Dermis lymphatic vessel endothelial cell (primary cell): Measurements from ENCODE around the gene SOSTDC1. TPM values are rescaled to one million over a fixed set of nuclear protein-coding genes. Genes with fewer than 3 reads are reported as not detected.

Experiments used
- total RNA-seq: library from RNA; depleted of rRNA; stranded (reverse); fragments of >200 nt; gene quantifications from 2 replicates; pipeline ENCODE4 v1.2.1, GENCODE V29; 2014

SOSTDC1 gene
- not detected in 2 replicates for total RNA-seq

GRCh38 chr7:16465469-16466361 is at the start of gene SOSTDC1:
Gene SOSTDC1 (minus strand): TSS chr7:16465738. CDS start chr7:16465668, 70 bp downstream.

GRCh38 chr7:16421333-16422102 is 44.0 kb downstream of the SOSTDC1 start, which contains the start of gene CRPPA:
Gene CRPPA (minus strand): TSS chr7:16421538. CDS start chr7:16421322, 216 bp downstream.

Other genes starting within 250 kb of the SOSTDC1 start
- gene CRPPA, start 44.2 kb downstream of the SOSTDC1 start, total RNA-seq, result 1.8 and 1.9 TPM in 2 replicates
- gene LRRC72, start 61.1 kb upstream of the SOSTDC1 start, total RNA-seq, result not detected in 2 replicates
- 12.5 and 13.0 TPM in 2 replicates for gene ANKMY2, start 180.0 kb upstream of the SOSTDC1 start, total RNA-seq
- 66.1 and 105 TPM in 2 replicates for gene BZW2, start 180.4 kb upstream of the SOSTDC1 start, total RNA-seq